GM12801 (cell line): ENCODE data around the gene SYPL1.

Experiments used
- TF ChIP-seq, protein P1 (sequence below): IDR thresholded peaks from one replicate; pipeline ENCODE4 v1.5.1; 2011; ENCODE audit warnings: control low read depth; ENCODE audit not compliant: insufficient read length; ENCODE audit errors: extremely low read depth

Gene SYPL1

DNA sequence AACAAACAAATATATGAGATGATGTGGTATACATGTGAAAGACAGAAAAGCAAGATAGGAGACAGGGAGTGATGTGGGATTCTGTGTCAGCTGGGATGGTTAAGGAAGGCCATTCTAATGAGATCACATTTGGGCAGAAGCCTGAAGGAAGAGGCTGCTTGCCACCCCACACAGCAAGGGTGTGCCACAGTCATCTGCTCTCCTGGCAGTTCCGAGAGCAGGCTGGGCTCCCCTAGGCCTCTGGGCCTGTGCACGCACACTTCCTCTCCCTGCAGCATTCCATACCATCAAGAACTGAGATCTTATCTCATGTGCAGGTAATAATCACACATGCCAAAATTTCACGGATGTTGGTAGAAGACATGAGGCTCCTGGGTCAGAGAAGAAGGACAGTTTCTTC is 43.1 kb downstream of the SYPL1 start:
- TF ChIP-seq, protein P1, sequence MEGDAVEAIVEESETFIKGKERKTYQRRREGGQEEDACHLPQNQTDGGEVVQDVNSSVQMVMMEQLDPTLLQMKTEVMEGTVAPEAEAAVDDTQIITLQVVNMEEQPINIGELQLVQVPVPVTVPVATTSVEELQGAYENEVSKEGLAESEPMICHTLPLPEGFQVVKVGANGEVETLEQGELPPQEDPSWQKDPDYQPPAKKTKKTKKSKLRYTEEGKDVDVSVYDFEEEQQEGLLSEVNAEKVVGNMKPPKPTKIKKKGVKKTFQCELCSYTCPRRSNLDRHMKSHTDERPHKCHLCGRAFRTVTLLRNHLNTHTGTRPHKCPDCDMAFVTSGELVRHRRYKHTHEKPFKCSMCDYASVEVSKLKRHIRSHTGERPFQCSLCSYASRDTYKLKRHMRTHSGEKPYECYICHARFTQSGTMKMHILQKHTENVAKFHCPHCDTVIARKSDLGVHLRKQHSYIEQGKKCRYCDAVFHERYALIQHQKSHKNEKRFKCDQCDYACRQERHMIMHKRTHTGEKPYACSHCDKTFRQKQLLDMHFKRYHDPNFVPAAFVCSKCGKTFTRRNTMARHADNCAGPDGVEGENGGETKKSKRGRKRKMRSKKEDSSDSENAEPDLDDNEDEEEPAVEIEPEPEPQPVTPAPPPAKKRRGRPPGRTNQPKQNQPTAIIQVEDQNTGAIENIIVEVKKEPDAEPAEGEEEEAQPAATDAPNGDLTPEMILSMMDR: no peak

DNA sequence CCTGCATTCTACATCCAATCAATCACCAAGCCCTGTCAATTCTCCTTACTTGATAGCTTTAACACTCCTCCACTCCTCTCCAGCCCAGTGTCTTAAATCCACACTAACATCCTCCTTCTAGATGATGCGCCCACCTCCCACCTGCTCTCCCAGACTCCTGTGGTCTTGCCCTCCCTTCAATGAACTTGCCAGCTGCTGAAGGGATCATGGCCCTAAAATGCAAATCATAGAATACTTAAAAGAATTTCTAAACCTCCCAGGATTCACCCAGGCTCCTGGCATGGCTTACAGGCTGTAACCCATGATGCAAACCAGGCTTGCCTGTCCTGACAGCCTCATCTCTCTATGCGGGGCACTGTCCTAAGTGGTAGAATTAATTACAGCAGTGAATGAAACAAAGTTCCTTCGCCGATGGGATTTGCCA is 43.6 kb downstream of the SYPL1 start:
- TF ChIP-seq, protein P1: no peak

DNA sequence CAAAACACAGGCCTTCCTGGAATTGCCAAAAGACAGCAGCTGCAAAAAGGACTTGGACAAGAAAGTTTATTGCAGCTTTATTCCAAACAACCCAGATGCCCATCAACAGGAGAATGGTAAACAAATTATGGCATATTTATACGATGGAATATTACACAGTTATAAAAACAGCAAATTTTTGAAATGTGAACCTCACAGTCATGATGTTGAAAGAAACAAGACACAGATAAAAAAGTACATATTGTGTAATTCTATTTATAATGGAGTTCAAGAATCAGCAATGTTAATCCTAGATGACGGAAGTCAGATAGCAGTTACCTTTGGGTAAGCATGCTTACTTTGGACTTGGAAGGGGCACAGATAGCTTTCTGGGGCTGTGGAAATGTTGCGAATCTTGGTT is 44.4 kb downstream of the SYPL1 start:
- TF ChIP-seq, protein P1: no peak

DNA sequence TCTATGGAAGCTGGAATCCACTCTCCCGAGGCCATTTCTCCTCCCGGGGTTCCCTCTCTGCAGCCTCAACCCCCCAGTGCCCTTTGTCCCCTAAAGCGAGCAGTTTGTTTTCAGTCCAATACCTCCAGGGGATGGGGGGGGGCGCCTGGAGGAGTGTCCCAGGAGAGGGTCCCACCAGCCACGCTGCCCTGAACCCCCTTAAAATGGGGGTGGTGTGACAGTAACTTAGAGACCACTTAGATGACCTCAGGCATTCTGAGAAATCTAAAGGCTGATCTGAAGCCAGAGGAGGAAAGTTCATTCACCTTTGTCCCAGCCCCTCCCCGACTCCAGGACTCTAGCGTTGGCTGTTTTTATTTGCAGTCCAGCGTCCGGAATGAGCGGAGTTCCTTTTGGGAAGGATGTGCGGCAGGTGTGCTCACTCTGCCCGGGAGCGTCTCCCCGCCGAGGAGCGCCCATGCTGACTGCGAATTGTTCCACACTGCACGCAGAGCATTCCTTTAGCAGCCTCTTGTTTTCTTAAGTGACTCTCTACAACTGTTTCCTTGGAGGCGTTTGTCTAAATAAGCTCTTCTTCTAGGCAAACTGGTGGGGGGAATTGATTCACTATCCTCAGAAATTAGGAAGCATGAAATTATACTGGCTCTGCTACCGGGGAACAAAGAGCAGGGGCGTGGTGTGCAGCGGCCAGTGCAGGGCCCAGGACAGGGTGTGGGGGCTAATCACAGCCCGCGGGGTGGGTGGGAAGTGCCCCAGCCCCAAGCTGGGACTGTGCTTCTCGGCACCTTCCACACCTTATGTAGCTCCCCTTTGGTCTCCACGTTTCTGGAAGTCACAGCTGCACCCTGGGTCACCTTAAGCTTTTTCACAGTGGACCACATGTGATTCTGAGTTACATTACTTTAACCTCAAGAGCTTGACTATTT is 46.3 kb downstream of the SYPL1 start:
- TF ChIP-seq, protein P1: no peak

GRCh38 chr7:106064771-106065574 is 47.1 kb downstream of the SYPL1 start:
- TF ChIP-seq, protein P1: no peak

DNA sequence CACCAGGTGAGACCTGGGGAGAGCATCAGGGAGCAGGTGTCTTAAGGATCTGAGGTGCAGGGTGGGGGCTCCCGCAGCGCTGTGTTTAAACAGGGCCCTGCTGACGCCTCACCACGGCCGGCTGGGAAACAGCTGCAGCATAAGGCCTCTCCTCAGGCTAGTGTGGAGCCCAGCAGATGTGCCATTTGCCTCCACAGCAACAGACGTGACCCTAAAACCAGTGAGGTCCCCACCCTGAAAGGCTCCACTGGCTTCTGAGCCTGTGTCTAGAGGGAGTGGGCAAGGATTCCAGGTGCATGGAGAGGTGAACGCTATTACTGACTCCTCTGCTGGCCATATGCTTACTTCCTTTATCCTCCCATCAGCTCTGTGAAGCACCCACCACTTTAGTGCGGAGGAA is 47.8 kb downstream of the SYPL1 start:
- TF ChIP-seq, protein P1: no peak

GRCh38 chr7:106063692-106064091 is 48.4 kb downstream of the SYPL1 start:
- TF ChIP-seq, protein P1: no peak
